Measurements from ENCODE around the gene PAK1.

The PAK1 gene

DNA sequence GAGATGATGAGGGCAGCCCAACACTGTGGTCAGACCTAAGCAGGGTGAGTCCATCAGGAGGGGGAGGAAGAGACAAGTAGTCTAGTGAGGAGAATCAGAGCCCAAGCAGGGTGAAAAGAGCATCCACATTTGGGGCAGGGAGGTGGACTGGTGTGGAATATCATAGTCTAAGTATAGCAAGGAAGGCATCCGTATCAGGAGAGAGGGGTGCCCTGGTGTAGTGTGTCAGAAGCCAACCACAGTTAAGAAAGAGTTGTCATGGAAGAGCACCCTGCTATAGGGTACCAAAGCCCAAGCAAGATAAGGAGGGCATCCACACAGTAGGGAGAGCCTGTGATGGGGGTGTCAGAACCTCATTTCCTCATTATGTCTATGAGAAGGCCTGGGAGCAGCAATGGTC is 45.3 kb downstream of the PAK1 start:
- DNase-seq (ENCODE audit: low spot score) = no peak
- TF ChIP-seq, protein P1, sequence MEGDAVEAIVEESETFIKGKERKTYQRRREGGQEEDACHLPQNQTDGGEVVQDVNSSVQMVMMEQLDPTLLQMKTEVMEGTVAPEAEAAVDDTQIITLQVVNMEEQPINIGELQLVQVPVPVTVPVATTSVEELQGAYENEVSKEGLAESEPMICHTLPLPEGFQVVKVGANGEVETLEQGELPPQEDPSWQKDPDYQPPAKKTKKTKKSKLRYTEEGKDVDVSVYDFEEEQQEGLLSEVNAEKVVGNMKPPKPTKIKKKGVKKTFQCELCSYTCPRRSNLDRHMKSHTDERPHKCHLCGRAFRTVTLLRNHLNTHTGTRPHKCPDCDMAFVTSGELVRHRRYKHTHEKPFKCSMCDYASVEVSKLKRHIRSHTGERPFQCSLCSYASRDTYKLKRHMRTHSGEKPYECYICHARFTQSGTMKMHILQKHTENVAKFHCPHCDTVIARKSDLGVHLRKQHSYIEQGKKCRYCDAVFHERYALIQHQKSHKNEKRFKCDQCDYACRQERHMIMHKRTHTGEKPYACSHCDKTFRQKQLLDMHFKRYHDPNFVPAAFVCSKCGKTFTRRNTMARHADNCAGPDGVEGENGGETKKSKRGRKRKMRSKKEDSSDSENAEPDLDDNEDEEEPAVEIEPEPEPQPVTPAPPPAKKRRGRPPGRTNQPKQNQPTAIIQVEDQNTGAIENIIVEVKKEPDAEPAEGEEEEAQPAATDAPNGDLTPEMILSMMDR (IDR thresholded peaks at IDR 0.05) = no peak
- Histone ChIP-seq H3K4me3 (no peak overlapping the region), H3K27ac (no peak overlapping the region)

DNA sequence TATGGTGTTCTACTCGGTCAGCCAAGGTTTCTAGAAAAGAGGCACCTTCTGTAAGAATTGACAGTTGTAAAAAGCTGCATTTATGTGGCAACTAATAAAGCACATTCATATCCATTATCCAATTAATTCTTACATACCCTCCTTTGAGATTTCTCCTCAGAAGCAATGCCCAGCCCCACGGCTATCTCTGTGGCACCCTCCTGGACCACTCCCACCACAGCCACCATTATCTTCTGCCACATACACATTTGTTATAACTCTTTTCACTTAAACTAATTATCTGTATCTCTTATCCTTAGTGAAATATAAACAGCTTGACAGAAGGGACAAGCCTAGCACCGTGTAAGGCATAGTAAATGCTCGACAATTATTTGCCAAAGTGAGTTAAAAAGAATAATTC is 48.5 kb downstream of the PAK1 start:
- no peak for DNase-seq (ENCODE audit: low spot score)
- TF ChIP-seq, protein P1 (IDR thresholded peaks at IDR 0.05) = no peak
- Histone ChIP-seq H3K27ac (no peak overlapping the region), H3K4me3 (no peak overlapping the region)

DNA sequence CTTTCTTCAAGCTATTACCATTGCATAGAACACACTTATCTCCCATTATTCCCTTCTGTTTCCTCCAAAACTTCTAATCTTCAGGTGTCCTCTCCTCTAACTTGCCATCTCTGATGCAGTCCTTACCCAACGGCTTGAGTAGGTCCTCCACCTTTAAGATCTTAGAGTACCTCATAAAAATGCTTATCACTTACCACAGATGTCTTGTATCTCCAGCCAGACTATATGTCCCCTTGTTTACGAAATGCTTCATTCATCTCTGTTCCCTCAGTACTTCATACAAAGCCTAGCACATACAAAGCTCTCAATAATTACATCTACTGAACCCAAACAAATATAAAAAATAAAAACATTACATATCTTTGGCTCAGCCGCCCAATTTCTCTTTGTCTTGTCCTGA is 49.2 kb downstream of the PAK1 start:
- TF ChIP-seq, protein P1 (IDR thresholded peaks at IDR 0.05) = no peak
- DNase-seq (ENCODE audit: low spot score) = no peak
- Histone ChIP-seq H3K4me3 (no peak overlapping the region), H3K27ac (no peak overlapping the region)

DNA sequence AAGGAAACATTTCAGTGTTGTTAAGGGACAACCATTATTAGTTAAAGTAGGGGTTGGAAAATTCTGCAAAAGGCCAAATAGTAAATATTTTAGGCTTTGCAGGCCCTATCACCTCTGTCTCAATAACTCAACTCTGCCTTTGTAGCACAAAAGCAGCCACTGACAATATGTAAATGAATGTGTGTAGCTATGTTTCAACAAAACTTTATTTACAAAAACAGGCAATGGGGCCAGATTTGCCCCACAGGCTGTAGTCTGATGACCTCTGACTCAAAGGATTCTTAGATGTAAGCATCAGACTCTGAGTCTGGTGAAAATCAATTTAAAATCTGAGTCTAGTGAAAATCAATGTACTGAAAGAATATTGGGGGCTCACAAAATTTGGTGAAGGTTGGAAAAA is 50.3 kb downstream of the PAK1 start:
- DNase-seq (ENCODE audit: low spot score) = no peak
- H3K4me3 ChIP-seq = no peak overlapping the region
- H3K27ac ChIP-seq = no peak overlapping the region
- TF ChIP-seq, protein P1 (IDR thresholded peaks at IDR 0.05) = no peak

DNA sequence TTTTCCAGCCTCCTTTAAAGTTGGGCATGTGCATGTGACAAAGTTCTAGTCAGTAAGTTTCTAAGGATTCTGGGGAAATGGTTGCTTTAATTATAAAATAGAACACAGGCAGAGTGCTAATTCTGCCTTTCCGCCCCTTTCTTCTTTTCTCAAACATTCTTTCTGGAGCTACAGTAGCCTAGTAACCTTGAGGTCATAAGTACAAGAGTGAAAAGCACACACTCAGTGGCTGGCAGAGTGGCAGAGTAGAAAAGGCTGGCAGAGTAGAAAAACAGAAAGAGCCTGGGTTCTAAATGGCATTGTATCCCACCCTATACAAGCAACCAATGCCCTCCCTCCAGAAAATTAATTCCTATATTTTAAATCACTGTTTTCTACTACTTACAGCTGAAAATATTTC is 51.2 kb downstream of the PAK1 start:
- Histone ChIP-seq H3K27ac (no peak overlapping the region), H3K4me3 (no peak overlapping the region)
- TF ChIP-seq, protein P1 (IDR thresholded peaks at IDR 0.05) = no peak
- no peak for DNase-seq (ENCODE audit: low spot score)

DNA sequence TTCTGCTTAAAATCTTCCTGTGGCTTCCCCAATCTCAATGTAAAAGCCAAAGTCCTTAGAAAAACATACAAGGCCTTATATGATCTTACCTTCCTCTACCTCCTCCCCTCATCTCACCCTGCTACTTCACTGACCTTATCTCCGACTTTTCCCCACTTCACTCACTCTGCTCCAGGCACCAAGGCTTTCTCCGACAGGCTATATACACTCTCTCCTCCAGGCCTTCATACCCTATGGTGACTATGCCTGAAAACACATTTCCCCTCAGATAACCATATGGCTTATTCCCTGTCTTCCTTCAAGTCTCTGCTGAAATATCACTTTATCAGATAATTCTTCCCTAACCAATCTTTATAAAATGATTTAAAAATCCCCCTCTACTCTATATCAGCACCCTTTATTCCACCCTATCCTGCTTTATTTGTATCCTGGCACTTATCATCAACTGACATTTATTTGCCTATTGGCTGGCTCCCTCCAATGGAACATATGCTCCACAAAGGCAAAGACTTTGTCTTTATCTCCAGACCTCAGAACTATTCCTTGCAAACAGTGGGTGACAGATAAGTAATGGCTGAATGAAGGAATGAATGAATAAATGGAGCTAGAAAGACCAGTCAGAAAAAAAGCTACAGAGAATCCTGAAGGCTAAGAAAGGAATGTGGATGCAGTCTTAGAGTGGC is 52.7 kb downstream of the PAK1 start:
- no peak for DNase-seq (ENCODE audit: low spot score)
- Histone ChIP-seq H3K27ac (no peak overlapping the region), H3K4me3 (no peak overlapping the region)
- TF ChIP-seq, protein P1 (IDR thresholded peaks at IDR 0.05) = no peak

DNA sequence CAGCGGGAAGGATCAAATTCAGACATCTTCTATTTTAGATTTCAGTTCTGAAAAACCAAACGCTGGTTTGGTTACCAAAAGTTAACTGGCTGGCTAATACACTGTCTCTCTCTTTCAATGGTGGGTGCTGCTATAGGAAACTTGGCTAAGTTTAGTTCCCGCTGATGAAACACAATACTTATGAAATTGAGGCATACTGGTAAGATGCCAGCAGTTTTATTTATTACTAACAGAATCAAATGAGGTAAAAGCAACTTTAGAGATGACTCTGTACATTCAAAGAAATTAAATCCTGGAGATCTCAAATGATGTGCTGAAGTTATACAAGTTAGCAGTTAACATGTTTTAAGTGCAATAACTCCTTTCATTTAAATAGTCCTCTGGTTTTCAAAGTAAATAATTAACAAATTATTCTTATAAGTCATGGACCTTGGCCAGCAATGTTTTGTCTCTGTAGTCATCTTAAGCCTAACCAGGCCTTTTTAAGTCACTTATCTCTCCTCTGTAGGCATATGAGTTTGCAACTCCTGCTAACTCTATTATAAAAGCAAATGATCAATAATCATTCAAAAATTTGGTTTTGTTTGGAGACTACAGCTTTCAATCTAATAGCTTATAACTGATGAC is 54.8 kb downstream of the PAK1 start:
- no peak overlapping the region for H3K4me3 ChIP-seq
- TF ChIP-seq, protein P1 (IDR thresholded peaks at IDR 0.05) = no peak
- H3K27ac ChIP-seq = no peak overlapping the region
- DNase-seq (ENCODE audit: low spot score) = no peak

Measured in coronary artery (tissue), 2 donors.